GM21367 (cell line): Measurements from ENCODE around the gene LOXHD1.

Experiments
- ATAC-seq: cut with Tn5 transposase; IDR thresholded peaks from one replicate; pipeline ENCODE4 v1.9.1; 2021; ENCODE audit not compliant: unreplicated experiment

Gene LOXHD1, protein sequence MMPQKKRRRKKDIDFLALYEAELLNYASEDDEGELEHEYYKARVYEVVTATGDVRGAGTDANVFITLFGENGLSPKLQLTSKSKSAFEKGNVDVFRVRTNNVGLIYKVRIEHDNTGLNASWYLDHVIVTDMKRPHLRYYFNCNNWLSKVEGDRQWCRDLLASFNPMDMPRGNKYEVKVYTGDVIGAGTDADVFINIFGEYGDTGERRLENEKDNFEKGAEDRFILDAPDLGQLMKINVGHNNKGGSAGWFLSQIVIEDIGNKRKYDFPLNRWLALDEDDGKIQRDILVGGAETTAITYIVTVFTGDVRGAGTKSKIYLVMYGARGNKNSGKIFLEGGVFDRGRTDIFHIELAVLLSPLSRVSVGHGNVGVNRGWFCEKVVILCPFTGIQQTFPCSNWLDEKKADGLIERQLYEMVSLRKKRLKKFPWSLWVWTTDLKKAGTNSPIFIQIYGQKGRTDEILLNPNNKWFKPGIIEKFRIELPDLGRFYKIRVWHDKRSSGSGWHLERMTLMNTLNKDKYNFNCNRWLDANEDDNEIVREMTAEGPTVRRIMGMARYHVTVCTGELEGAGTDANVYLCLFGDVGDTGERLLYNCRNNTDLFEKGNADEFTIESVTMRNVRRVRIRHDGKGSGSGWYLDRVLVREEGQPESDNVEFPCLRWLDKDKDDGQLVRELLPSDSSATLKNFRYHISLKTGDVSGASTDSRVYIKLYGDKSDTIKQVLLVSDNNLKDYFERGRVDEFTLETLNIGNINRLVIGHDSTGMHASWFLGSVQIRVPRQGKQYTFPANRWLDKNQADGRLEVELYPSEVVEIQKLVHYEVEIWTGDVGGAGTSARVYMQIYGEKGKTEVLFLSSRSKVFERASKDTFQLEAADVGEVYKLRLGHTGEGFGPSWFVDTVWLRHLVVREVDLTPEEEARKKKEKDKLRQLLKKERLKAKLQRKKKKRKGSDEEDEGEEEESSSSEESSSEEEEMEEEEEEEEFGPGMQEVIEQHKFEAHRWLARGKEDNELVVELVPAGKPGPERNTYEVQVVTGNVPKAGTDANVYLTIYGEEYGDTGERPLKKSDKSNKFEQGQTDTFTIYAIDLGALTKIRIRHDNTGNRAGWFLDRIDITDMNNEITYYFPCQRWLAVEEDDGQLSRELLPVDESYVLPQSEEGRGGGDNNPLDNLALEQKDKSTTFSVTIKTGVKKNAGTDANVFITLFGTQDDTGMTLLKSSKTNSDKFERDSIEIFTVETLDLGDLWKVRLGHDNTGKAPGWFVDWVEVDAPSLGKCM (N-terminal part only)

DNA sequence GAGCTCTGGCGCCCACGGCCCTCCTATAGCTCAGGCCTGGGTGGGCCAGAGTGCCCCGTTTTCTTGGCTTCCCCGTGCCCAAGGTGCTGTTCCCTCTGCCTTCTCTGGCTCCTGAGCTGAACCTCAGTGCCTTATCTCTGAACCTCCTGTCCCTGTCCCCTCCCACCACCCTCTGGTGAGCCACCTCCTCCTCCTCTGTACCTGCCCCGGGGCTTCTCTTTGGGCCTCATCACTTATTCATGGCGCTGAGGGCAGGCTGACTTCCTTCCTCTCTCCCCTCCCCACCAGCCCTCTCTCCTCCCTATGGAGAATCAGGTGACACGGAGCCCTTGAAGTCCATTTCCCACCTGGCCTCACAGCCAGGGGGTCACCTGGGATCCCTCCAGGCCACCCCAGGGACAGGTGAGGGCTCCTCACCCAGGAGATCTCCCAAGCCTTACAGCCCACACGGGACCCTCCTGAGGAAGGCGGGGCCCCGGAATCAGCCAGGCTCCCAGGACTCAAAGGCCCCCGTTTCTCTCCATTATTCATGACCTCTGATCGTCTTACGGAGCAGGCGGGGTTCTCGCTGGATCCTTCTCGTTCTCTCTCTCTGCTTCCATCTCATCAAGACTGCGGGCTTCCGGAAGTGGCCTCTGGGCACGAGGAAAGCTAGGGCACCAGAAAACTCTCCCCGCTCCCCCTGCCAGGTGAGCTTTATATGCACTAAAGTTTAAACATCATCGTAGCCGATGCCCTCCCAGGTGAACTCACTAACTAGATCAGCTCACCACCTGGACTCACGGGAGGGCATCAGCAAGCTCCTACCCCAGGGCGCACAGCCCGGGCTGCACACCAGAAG is at the start of gene LOXHD1:
Gene LOXHD1 (minus strand): TSS at position 106 of the 841 bp plus-strand sequence. CDS start 187 bp downstream, outside the sequence.
- ATAC-seq, result no peak

DNA sequence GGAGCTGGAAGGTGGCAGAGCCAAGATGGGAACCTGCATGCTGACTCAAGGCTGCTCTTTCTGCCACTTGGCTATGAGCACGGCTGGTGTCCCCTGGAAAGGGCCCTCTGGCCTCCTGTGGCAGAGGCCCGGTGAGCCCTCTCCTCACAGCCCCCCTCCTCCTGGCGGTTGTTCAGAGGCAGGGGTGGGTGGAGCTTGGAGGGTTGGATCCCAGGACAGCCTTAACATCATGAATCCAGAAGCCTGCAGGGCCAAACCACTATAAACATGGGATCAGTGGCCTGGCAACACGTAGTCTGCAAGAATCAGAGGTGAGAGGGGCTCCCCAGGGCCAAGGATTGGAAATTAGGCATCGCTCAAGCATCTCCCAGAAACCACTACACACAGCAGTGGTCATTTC is 48.5 kb upstream of the LOXHD1 start:
- no peak for ATAC-seq

DNA sequence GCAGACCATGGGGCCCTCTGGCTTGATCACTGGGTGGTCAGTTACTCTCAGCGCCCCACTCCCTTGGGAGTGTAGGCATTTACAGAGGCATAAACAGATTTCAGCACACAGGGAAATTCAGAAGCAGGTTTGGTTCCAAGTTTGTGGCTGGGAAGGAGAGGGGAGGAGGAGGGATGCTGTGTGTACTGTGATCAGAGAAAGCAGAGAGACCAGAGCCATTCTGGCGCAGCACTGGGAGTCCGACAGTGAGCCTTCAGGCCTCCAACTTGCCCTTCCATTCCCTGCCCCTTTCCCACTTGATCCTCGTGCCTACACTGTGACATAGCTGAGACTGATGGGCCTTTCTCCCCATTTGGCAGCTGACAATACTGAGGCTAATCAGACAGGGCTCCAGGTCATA is 47.8 kb upstream of the LOXHD1 start:
- no peak for ATAC-seq

DNA sequence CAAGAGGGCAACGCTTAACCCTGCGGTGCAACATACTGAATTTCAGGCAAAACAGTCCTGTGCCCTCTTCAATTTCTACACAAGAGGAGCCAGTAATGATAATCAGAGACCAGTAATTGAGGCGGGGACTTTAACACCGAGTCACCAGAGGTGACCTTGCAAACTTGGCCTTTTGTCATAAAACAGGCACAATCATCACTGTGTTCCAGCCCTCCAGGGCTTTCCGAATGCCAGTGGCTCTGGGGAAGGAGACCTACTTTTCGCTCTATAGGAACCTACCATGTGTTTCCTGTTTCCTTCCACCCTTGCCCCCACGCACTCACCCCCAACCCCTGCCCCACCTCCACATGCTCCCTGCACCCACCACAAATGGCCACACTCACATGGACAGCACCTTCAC is 47.2 kb upstream of the LOXHD1 start:
- no peak for ATAC-seq

DNA sequence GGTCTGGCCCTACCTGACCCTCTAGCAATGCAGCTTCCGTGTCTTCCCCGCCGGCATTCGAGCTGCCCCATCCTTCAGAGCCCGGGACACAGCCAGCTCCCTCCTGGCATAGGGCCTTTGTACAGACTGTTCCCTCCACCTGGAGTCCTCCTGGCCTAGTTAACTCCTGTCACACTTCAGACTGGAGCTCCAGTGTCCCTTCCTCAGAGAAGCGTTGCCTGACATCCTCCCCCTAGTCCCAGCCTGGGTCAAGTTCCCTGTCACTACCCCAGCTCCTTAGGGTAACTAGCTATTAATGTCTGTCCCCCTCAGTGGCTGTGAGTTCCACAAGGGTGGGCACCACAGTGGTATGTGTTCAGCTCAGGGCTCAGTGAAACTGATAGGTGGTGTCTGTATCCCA is 45.5 kb upstream of the LOXHD1 start:
- no peak for ATAC-seq

DNA sequence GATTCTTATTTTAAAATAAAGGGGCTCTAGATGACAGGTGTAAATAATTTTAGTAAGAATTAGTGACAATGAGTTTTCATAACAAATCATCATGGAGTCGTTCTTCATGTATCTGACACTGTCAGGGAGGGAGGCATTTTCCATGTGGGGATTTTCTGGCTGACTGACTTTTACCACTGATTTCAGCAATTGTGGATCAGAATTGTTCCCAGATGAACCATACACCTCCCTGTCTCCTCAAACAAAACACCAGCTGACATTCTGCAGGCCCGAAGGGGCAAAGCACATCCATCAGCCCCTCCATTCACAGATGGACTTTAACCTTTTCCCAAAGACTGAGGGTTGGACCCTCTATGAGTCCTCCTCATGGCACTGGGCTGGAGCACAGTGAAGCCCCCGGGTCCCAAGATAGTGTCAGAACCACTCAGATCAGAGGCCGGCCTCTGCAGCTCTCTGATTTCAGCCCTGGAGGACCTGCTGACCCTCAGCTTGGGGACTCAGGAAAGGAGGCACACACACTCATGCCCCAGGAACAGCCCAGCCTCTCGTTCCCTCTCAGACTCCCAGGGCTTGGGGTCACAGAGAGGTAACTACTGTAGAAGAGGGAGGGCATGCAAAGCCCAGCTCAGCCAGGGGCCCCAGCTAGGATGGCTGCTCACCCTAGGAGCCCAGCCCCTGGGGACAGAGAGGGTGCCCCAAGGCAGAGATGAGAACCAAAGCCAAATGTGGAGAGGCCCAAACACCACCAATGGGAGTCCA is 43.2 kb upstream of the LOXHD1 start:
- no peak for ATAC-seq

DNA sequence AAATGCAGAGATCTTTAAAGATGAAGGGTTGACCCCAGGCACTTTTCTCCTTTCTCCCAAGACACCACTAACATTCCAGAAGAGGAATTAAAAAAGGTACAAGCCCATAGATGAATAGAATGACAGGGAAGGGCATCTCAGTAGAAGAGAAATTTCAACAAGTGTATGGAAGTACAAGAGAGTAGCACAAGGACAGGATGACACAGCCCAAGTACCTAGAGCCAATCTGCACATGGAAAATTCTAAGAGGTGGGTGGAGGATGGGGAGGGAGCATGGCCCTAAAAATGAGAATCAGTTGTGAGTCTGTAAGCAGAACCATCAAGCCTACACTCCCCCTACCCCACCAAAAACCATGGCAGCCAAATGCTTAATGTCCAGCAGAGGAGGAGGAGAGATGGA is 39.7 kb upstream of the LOXHD1 start:
- no peak for ATAC-seq

DNA sequence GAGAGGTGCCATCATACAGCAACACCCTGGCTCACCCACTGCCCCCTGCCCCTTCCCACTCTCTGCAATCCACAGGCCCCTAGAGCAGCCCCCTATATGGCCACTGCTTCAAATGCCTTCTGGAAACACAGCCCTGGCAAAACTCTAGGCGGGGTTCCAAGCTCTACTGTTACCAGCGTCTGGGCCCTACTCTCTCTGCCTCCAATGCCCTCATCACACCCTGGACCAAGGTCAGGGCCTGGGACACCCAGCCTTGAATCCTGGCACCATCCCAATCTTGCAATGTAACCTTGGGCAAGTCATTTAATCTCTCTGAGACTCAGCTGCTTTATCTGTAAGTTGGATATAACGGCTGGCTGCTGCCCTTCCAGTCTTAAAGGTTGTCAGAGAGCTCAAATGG is 39.2 kb upstream of the LOXHD1 start:
- no peak for ATAC-seq

DNA sequence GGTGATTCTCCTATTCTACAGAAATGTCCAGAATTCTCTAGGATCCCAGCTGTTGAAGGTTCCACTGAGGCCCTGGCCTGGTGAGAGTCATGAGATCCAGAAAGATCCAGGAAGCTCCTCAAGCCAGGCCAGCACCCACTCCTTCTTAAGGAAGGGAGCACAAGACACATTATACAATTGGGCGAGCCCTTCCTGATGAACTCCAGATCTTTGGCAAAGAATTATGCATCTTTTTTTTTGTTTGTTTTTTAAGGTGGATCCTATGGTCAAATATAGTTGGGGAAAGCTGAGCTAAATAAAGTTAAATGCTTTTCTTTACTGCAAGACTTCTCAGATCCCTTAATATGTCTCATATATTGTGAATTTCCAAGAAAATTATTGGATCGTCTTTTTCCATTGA is 37.0 kb upstream of the LOXHD1 start:
- no peak for ATAC-seq

DNA sequence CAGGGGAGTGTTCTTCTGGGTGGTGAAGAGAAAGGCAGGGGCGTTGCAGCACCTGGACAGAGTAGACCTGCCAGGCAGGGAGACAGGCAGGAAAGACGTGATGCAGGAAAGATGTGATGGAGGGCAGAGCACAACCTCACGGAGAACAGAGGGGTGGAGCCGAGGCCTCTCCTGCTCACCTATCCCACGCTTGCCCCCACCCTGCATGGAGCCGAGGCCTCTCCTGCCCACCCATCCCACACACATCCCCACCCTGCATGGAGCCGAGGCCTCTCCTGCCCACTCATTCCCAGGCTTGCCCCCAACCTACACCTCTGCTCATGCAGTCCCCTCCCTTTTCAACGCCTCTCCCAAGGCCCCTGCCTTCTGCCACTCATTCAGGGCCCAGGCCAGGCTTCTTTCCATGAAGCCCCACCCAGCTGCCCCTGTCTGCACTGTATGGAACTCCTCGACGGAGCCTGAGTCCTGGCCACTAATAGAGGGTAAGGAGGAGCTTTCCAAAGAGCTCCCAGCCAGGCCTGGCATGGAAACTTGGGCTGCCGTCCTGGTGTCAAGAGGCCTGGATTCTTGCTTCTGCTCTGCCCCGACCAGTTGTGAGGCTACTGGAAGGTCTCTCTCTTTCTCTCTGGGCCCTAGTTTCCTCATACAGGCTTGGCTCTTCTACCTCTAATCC is 32.0 kb upstream of the LOXHD1 start:
- ATAC-seq, result no peak

DNA sequence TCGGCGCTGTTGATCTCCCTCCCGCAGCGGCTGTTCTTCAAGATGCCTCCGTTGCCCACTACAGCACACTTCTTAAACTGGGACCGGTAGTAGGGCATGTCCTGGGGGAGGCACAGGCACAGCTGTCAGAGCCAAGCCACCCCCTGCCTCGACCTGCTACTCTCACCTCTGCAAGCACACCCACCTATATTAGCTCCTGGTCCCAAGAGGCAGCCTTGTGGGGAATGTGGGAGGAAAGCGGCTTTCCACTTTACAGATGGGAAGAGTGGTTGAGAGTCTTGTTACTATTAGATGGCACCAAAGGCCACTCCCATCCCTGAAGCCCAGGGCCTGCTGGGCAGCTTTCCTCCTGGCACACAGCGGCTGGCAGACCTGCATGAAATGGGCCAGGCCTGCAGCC is 29.2 kb upstream of the LOXHD1 start:
- no peak for ATAC-seq

DNA sequence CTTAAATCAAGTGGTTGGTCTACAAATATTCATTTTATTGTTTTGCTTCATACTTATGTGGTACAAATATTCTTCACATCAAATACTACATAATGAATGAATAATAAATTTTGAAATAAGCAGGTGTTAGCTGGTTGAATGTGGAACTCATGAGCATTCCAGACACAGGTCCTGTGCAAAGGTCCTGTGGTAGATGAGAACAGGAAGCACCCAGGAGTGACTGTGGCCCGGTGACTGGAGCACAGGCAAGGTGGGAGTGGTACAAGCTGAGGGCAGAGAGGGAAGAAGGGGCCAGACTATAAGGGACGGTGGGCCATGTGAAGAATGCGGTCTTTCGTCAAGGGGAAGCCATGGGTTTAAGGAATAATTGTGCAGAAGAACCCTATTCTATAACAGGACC is 26.2 kb upstream of the LOXHD1 start:
- no peak for ATAC-seq

DNA sequence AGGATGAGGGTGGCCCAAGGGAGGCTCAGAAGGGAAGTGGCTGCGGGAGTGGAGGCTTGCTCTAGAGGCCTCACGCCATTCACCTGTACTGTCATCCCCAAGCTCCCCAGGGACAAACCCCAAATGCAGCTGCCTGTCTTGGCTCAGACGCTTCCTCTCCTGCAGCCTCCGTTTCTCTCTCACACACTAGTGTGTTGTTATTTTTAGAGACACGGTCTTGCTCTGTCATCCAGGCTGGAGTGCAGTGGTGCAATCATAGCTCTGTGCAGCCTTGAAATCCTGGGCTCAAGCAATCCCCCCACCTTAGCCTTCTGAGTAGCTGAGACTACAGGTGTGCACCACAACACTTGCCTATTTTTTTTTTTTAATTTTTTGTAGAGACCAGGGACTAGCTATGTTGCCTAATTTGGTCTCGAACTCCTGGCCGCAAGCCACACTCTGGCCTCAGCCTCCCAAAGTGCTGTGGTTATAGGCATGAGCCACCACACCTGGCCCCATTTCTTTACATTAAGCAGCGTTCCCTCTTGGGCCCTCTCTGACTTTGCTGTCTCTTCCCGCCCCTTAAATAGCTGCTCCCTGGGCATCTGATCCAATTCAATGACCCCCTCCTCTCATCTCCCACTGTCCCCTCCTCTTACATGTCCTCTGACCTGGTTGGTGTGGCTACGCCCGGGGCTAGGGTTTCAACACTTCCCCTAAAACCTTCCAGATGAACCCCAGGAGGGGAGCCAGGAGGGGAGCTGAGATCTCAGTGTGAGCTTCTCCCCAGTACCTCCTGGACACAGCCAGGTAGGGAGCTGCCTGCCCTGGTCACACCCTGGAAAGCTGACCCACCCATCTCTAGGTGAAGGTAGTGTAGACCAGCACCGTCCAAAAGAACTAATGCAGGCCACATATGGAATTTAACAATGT is 24.0 kb upstream of the LOXHD1 start:
- ATAC-seq, result no peak

DNA sequence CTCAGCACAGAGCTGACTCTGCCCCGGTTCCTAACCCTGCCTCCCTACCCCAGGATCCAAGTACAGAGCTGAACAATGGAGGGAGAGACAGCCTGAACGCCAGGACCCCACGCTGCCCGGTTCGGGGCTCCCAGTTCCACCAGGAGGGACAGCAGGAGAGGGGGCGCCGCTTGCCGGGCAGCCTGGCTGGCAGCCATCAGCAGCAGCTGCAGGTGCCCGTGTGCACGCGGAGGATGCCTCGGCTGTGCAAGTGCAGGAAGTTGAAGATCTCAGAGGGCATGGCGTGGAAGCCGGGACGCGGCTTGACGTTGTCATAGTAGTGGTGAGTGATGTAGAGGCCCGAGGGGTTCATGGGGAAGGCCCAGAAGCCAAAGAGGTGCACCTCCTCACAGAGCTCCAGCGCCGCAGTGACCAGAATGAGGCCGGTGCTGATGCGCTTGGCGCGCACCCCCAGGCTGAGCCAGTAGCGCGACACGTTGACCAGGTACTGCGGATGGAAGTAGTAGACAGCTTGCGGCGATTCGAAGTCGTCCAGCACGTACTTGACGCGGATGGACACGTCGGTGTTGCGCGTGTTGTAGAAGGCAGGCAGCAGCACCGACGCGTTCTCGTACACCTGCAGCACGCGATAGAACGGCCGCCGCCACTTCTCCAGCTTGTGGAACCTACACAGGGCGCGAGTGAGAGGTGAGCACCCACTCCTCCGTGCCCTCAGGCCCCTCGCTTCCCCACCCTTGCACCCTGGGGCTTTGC is 23.0 kb upstream of the LOXHD1 start:
- ATAC-seq, result no peak

DNA sequence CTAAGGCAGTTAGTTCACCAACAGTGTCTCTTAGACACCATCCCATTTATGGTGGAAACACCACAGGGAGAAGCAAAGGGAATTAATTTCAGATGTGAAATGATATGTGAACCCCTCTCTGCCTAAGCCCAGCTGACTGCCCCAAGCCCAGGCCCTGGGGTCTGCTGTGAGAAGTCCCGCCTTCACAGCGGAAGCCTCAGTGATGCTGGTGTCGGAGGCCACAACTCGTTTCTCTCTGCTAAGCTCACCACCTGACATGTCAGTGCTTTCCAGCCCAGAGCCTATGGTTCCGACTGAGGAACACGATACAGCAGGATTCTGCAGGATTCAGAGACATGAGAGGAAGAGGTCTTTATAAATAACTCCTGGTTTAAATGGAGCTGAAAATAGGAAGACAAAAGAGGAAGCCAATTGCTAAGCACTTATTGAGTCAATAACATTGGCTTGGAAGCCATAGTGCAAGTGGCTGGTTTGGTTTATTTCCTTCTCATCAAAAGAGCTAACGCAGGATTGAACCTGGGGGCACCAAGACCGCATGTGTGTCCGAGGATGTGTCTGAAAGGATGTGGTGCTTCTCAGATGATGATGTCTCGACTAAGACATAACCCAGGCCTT is 21.9 kb upstream of the LOXHD1 start:
- ATAC-seq, result no peak

DNA sequence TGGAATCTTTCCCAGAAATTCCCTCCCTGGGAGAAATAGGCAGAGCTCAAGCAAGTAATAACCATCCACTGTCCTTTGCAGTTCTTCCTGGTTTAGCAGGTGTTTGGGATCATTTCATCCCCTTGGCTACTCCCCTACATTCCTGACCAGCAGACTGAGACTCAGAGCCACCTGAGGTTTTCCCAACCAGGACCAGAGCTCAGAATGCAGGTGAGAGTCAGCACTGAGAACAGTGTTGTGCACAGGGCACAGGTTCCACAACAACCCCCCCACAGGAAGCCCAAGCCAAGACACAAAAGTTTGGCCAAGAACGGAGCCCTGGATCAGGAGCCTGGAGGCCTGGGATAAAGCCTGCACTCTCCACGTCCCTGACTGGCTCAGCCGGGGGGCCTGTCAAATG is 21.0 kb upstream of the LOXHD1 start:
- ATAC-seq, result no peak

DNA sequence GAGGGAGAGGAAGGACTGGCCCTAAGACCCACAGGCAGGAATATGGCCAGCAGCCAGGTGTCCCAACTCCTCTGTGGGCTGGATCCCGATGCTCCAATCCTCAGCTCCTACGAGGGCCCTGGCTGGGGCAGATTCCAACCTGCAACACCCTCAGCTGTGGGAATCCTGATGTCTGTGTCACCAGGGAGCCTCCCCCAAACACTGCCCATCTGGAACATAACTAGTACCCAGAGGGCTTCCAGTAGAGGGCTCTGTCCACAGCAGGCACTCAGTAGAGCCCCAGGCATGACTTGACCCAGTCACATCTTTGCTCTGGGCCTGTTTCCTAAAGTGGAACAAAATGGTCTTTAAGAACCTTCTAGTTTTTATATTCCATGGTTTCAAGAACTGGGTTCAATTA is 20.6 kb upstream of the LOXHD1 start:
- ATAC-seq, result no peak
